ENCODE measurements around the gene MYO18A.
"Not testable (repeated sequence)": the region's sequence is repeated elsewhere in the genome, so short reads cannot be mapped to it uniquely, and the experiment has no call there.

The MYO18A gene

GRCh38 chr17:29169806-29170591 lies 10.2 kb downstream of the MYO18A start:
- TF ChIP-seq SUZ12 (IDR thresholded peaks at IDR 0.05; ENCODE audit: extremely low read depth, insufficient read depth, insufficient read length), result no peak
- no peak for TF ChIP-seq YY1 (IDR thresholded peaks at IDR 0.05; ENCODE audit: insufficient read depth, insufficient read length)
- no peak for TF ChIP-seq ZNF274 (IDR thresholded peaks at IDR 0.05; ENCODE audit: low read depth, low read length)
- no peak for DNase-seq (ENCODE audit: low read depth, low spot score)

GRCh38 chr17:29168759-29169126 lies 11.5 kb downstream of the MYO18A start:
- not testable (repeated sequence) for H3K4me3 ChIP-seq (ENCODE audit: insufficient read length, low read depth); H3K4me1 ChIP-seq (ENCODE audit: insufficient read depth, insufficient read length); H3K9ac ChIP-seq (ENCODE audit: insufficient read length, low read depth); DNase-seq (ENCODE audit: low read depth, low spot score); H3K27me3 ChIP-seq (ENCODE audit: insufficient read depth, insufficient read length); H3K9me3 ChIP-seq (ENCODE audit: insufficient read depth, low read length)
- peaks cover 14% of the 10 kb centered on the region for H3K36me3 ChIP-seq (ENCODE audit: insufficient read depth, insufficient read length, low read length)

More at GRCh38 chr17:29169806-29170591, 10.2 kb downstream of the MYO18A start:
- H3K4me3 ChIP-seq (ENCODE audit: insufficient read length, low read depth), result no peak overlapping the region
- H3K4me1 ChIP-seq (ENCODE audit: insufficient read depth, insufficient read length), result no peaks in the 10 kb centered on the region
- peaks cover 14% of the 10 kb centered on the region for H3K36me3 ChIP-seq (ENCODE audit: insufficient read depth, insufficient read length, low read length)
- H3K27me3 ChIP-seq (ENCODE audit: insufficient read depth, insufficient read length), result no peaks in the 10 kb centered on the region
- no peaks in the 10 kb centered on the region for H3K9me3 ChIP-seq (ENCODE audit: insufficient read depth, low read length)
- H3K9ac ChIP-seq (ENCODE audit: insufficient read length, low read depth), result no peak overlapping the region

GRCh38 chr17:29168079-29168758 lies 12.0 kb downstream of the MYO18A start:
- TF ChIP-seq SUZ12 (IDR thresholded peaks at IDR 0.05; ENCODE audit: extremely low read depth, insufficient read depth, insufficient read length) (no peak), ZNF274 (IDR thresholded peaks at IDR 0.05; ENCODE audit: low read depth, low read length) (no peak), YY1 (IDR thresholded peaks at IDR 0.05; ENCODE audit: insufficient read depth, insufficient read length) (no peak)
- H3K27me3 ChIP-seq (ENCODE audit: insufficient read depth, insufficient read length), result no peaks in the 10 kb centered on the region
- no peaks in the 10 kb centered on the region for H3K4me1 ChIP-seq (ENCODE audit: insufficient read depth, insufficient read length)
- H3K9ac ChIP-seq (ENCODE audit: insufficient read length, low read depth), result no peak overlapping the region
- H3K4me3 ChIP-seq (ENCODE audit: insufficient read length, low read depth), result no peak overlapping the region
- H3K36me3 ChIP-seq (ENCODE audit: insufficient read depth, insufficient read length, low read length), result peaks cover 15% of the 10 kb centered on the region
- no peak for DNase-seq (ENCODE audit: low read depth, low spot score)
- H3K9me3 ChIP-seq (ENCODE audit: insufficient read depth, low read length), result no peaks in the 10 kb centered on the region

DNA sequence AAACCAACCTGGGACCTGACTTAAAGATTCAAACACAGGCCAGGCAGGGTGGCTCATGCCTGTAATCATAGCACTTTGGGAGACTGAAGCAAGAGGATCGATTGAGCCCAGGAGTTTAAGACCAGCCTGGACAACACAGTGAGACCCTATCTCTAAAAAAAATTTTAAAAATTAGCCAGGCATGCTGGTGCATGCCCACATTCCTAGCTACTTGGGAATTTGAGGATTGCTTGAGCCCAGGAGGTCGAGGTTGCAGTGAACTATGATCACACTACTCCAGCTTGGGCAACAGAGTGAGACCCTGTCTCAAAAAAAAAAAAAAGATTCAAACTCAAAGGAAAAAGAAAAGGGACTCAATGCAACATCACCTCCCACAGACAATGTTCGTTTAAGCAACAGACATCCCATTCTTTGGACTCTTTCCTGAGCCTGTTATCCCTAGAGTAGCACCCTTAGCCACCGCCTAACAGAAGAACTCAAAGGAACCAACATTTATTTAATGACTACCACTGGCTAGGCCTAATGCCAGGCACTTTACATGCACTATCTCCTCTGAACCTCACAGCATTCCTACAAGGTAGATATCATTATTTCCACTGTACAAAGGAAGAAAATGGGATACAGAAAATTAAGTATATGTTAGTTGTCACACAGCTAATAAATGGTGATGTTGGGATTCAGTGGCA lies 12.7 kb downstream of the MYO18A start:
- Histone ChIP-seq H3K9me3 (ENCODE audit: insufficient read depth, low read length) (no peaks in the 10 kb centered on the region), H3K4me3 (ENCODE audit: insufficient read length, low read depth) (no peak overlapping the region), H3K27me3 (ENCODE audit: insufficient read depth, insufficient read length) (no peaks in the 10 kb centered on the region), H3K36me3 (ENCODE audit: insufficient read depth, insufficient read length, low read length) (peaks cover 22% of the 10 kb centered on the region), H3K9ac (ENCODE audit: insufficient read length, low read depth) (no peak overlapping the region), H3K4me1 (ENCODE audit: insufficient read depth, insufficient read length) (no peaks in the 10 kb centered on the region)
- no peak for DNase-seq (ENCODE audit: low read depth, low spot score)
- TF ChIP-seq YY1 (IDR thresholded peaks at IDR 0.05; ENCODE audit: insufficient read depth, insufficient read length) (no peak), ZNF274 (IDR thresholded peaks at IDR 0.05; ENCODE audit: low read depth, low read length) (no peak), SUZ12 (IDR thresholded peaks at IDR 0.05; ENCODE audit: extremely low read depth, insufficient read depth, insufficient read length) (no peak)

DNA sequence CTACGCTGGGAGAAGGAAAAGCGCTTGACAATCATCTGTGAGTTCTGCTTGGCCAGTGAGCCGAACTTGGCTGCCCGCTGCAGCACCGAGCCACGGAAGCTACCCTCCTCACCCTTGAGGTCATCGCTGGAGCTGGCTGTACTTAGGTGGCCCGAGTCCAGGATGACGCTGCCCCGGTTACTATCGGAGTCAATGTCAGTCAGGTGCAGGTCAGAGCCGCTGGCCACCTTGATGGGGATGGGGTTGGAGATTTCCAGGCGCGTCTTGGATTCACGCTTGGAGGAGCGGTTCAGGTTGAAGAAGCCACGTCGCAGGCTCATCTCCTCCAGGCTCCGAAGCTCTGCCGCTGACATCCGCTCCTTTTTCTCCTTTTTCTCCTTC lies 13.7 kb downstream of the MYO18A start:
- Histone ChIP-seq H3K9me3 (ENCODE audit: insufficient read depth, low read length) (no peaks in the 10 kb centered on the region), H3K9ac (ENCODE audit: insufficient read length, low read depth) (no peak overlapping the region), H3K27me3 (ENCODE audit: insufficient read depth, insufficient read length) (no peaks in the 10 kb centered on the region), H3K4me1 (ENCODE audit: insufficient read depth, insufficient read length) (no peaks in the 10 kb centered on the region), H3K4me3 (ENCODE audit: insufficient read length, low read depth) (no peak overlapping the region), H3K36me3 (ENCODE audit: insufficient read depth, insufficient read length, low read length) (peaks cover 22% of the 10 kb centered on the region)
- TF ChIP-seq YY1 (IDR thresholded peaks at IDR 0.05; ENCODE audit: insufficient read depth, insufficient read length) (no peak), ZNF274 (IDR thresholded peaks at IDR 0.05; ENCODE audit: low read depth, low read length) (no peak), SUZ12 (IDR thresholded peaks at IDR 0.05; ENCODE audit: extremely low read depth, insufficient read depth, insufficient read length) (no peak)
- DNase-seq (ENCODE audit: low read depth, low spot score), result no peak

DNA sequence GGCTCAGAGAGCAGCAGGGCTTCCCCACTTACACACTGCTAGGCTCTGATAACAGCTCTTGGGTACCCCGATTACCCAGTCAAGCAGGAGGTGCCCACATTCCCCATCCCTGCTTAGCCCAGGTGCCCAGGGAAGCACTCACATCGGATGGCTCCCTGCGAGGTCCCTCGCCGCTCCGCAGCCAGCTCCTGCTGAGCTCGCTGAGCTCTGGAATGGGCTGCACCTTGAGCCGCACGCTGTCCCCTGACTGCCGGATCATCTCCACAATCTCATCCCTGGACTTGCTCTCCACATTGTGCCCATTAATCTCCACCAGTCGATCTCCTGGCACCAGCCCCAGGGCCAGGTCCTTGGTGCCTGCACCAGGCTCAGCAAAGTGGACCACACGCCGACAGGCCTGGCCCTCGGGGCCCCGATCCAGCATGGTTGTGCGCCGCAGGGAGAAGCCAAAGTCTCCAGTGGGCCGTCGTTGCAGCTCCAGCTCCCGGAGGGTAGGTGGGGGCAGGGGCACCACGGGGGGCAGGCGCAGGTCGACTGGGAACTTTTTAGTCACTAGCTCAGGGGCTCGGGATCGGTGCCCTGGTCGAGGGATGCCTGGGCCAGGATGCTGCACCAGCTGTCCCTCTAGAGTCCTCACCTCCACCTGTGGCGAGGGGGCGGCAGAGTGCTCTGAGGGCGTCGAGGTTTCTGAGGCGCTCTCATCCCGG lies 14.2 kb downstream of the MYO18A start:
- Histone ChIP-seq H3K4me3 (ENCODE audit: insufficient read length, low read depth) (no peak overlapping the region), H3K9ac (ENCODE audit: insufficient read length, low read depth) (no peak overlapping the region), H3K4me1 (ENCODE audit: insufficient read depth, insufficient read length) (no peaks in the 10 kb centered on the region), H3K27me3 (ENCODE audit: insufficient read depth, insufficient read length) (no peaks in the 10 kb centered on the region), H3K36me3 (ENCODE audit: insufficient read depth, insufficient read length, low read length) (peaks cover 22% of the 10 kb centered on the region), H3K9me3 (ENCODE audit: insufficient read depth, low read length) (no peaks in the 10 kb centered on the region)
- DNase-seq (ENCODE audit: low read depth, low spot score), result no peak
- TF ChIP-seq ZNF274 (IDR thresholded peaks at IDR 0.05; ENCODE audit: low read depth, low read length) (no peak), SUZ12 (IDR thresholded peaks at IDR 0.05; ENCODE audit: extremely low read depth, insufficient read depth, insufficient read length) (no peak), YY1 (IDR thresholded peaks at IDR 0.05; ENCODE audit: insufficient read depth, insufficient read length) (no peak)

DNA sequence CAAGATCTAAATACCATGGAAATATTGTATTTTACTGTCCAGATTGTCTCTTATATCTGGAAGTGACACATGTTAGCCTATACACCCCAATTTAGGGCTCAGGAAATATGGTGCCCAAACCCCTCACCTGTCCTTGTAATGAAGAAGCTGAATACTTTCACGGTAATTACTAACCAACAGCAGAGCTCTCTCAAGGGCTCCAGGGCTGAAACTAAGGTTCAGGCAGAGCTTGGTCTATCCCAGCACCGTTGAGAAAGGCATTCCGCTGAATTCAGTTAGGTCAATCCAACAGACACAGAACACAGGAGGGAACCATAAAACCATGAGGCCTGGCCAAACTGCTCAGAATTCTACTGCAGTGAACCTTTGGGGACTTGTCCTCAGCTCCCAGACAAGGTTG lies 14.9 kb downstream of the MYO18A start:
- DNase-seq (ENCODE audit: low read depth, low spot score), result no peak
- Histone ChIP-seq H3K9ac (ENCODE audit: insufficient read length, low read depth) (no peak overlapping the region), H3K4me1 (ENCODE audit: insufficient read depth, insufficient read length) (no peaks in the 10 kb centered on the region), H3K9me3 (ENCODE audit: insufficient read depth, low read length) (no peaks in the 10 kb centered on the region), H3K27me3 (ENCODE audit: insufficient read depth, insufficient read length) (no peaks in the 10 kb centered on the region), H3K36me3 (ENCODE audit: insufficient read depth, insufficient read length, low read length) (peaks cover 22% of the 10 kb centered on the region), H3K4me3 (ENCODE audit: insufficient read length, low read depth) (no peak overlapping the region)
- TF ChIP-seq SUZ12 (IDR thresholded peaks at IDR 0.05; ENCODE audit: extremely low read depth, insufficient read depth, insufficient read length) (no peak), ZNF274 (IDR thresholded peaks at IDR 0.05; ENCODE audit: low read depth, low read length) (no peak), YY1 (IDR thresholded peaks at IDR 0.05; ENCODE audit: insufficient read depth, insufficient read length) (no peak)
